C4-2B (cell line): ENCODE measurements around the gene AK8.

Experiments
- CTCF ChIP-seq: fragments of 450-650 bp; conservative IDR thresholded peaks from 2 replicates; pipeline ENCODE4 v1.5.1; 2017; ENCODE audit warnings: mild to moderate bottlenecking
- ZFX ChIP-seq: fragments of 450-650 bp; IDR thresholded peaks from 2 replicates; pipeline ENCODE4 v1.6.1; 2017

- no peak for TF ChIP-seq CTCF
- no peak for TF ChIP-seq ZFX
Observed at GRCh38 chr9:132882616-132883015, 4.5 kb upstream of the AK8 start.
